OCI-LY1 (cell line): ENCODE measurements around the gene PRRG2.
"Not testable (repeated sequence)": the region's sequence is repeated elsewhere in the genome, so short reads cannot be mapped to it uniquely, and the experiment has no call there.

Source experiments
- H2AFZ ChIP-seq: fragments of 200-600 bp; sonication (generic), shearing (Covaris generic); 2 replicates; pipeline ENCODE4 v1.6.0; 2014; ENCODE audit warnings: antibody characterized with exemption, mild to moderate bottlenecking, low read length
- H3F3A ChIP-seq: fragments of 200-600 bp; sonication (generic), shearing (Covaris generic); 2 replicates; pipeline ENCODE4 v1.6.0; 2014; ENCODE audit warnings: mild to moderate bottlenecking, antibody characterized with exemption, low read length, moderate library complexity; ENCODE audit not compliant: insufficient read depth
- H3K27ac ChIP-seq: fragments of 200-600 bp; sonication (generic); 2 replicates; pipeline ENCODE4 v1.5.1; 2014; ENCODE audit warnings: low read length, mixed run types, mild to moderate bottlenecking, low read depth; ENCODE audit not compliant: poor library complexity, severe bottlenecking
- H3K27me3 ChIP-seq: fragments of 200-600 bp; sonication (generic); 2 replicates; pipeline ENCODE4 v1.6.0; 2014; ENCODE audit warnings: antibody characterized with exemption, mild to moderate bottlenecking, low read length, moderate library complexity; ENCODE audit not compliant: insufficient read depth
- H3K36me3 ChIP-seq: fragments of 200-600 bp; sonication (generic); 2 replicates; pipeline ENCODE4 v1.6.1; 2014; ENCODE audit warnings: mild to moderate bottlenecking, antibody characterized with exemption, low read length, moderate library complexity, mixed read lengths; ENCODE audit not compliant: insufficient read depth
- H3K4me1 ChIP-seq: fragments of 200-600 bp; sonication (generic); 2 replicates; pipeline ENCODE4 v1.5.1; 2014; ENCODE audit warnings: mild to moderate bottlenecking, low read length, moderate library complexity; ENCODE audit not compliant: insufficient read depth, severe bottlenecking
- H3K4me2 ChIP-seq: fragments of 200-600 bp; sonication (generic), shearing (Covaris generic); 2 replicates; pipeline ENCODE4 v1.6.1; 2014; ENCODE audit warnings: low read length
- H3K4me3 ChIP-seq: fragments of 200-600 bp; sonication (generic); 2 replicates; pipeline ENCODE4 v1.5.1; 2014; ENCODE audit warnings: low read length, low read depth, mild to moderate bottlenecking, mixed read lengths; ENCODE audit not compliant: poor library complexity, severe bottlenecking
- H3K79me2 ChIP-seq: fragments of 200-600 bp; shearing (Covaris generic); 2 replicates; pipeline ENCODE4 v1.6.1; 2016; ENCODE audit warnings: mixed run types, low read length, mixed read lengths; ENCODE audit not compliant: insufficient read depth
- H3K9ac ChIP-seq: fragments of 200-600 bp; sonication (generic), shearing (Covaris generic); 2 replicates; pipeline ENCODE4 v1.6.1; 2014; ENCODE audit warnings: mild to moderate bottlenecking, low read length, mixed read lengths
- H3K9me2 ChIP-seq: fragments of 200-600 bp; sonication (generic), shearing (Covaris generic); 2 replicates; pipeline ENCODE4 v1.6.1; 2014; ENCODE audit warnings: low read depth, mild to moderate bottlenecking, low read length, mixed read lengths
- H3K9me3 ChIP-seq: fragments of 200-600 bp; shearing (Covaris generic); 2 replicates; pipeline ENCODE4 v1.6.1; 2014; ENCODE audit warnings: low read length, mixed read lengths
- H4K20me1 ChIP-seq: fragments of 200-600 bp; sonication (generic), shearing (Covaris generic); 2 replicates; pipeline ENCODE4 v1.6.0; 2016; ENCODE audit warnings: mild to moderate bottlenecking, low read length; ENCODE audit not compliant: insufficient read depth
- EZH2 ChIP-seq: fragments of 200-600 bp; sonication (generic), shearing (Covaris generic); IDR thresholded peaks from 2 replicates; pipeline ENCODE4 v1.8.0; 2017; ENCODE audit warnings: borderline replicate concordance, mixed run types, mild to moderate bottlenecking, antibody characterized with exemption, low read length, moderate library complexity, mixed read lengths
- TF ChIP-seq, protein P1 (sequence below): fragments of 200-600 bp; sonication (generic), shearing (Covaris generic); IDR thresholded peaks from 2 replicates; pipeline ENCODE4 v1.5.1; 2017; ENCODE audit warnings: mild to moderate bottlenecking, antibody characterized with exemption, low read length, moderate library complexity, mixed read lengths

PRRG2 gene

DNA sequence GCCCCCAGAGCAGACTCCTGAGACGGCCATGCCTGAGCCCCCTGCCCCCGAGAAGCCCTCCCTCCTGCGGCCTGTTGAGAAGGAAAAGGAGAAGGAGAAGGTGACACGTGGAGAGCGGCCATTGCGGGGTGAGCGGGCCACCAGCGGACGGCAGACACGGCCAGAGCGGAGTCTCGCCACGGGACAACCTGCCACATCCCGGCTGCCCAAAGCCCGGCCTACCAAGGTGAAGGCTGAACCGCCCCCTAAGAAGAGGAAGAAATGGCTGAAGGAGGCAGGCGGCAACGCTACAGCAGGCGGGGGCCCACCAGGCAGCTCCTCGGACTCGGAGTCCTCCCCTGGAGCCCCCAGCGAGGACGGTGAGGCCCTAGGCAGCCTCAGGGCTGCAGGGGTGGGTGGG lies 34.7 kb downstream of the PRRG2 start:
- H3K9me3 ChIP-seq, result no peaks in the 10 kb centered on the region
- H3K9ac ChIP-seq, result no peak overlapping the region
- H3K4me2 ChIP-seq, result no peak overlapping the region
- no peaks in the 10 kb centered on the region for H3K27me3 ChIP-seq
- H3K79me2 ChIP-seq, result no peaks in the 10 kb centered on the region
- H4K20me1 ChIP-seq, result no peaks in the 10 kb centered on the region
- H3F3A ChIP-seq, result no peaks in the 10 kb centered on the region
- H2AFZ ChIP-seq, result no peak overlapping the region
- no peak overlapping the region for H3K4me3 ChIP-seq
- H3K27ac ChIP-seq, result no peak overlapping the region
- TF ChIP-seq EZH2, result no peak
- TF ChIP-seq, protein P1, sequence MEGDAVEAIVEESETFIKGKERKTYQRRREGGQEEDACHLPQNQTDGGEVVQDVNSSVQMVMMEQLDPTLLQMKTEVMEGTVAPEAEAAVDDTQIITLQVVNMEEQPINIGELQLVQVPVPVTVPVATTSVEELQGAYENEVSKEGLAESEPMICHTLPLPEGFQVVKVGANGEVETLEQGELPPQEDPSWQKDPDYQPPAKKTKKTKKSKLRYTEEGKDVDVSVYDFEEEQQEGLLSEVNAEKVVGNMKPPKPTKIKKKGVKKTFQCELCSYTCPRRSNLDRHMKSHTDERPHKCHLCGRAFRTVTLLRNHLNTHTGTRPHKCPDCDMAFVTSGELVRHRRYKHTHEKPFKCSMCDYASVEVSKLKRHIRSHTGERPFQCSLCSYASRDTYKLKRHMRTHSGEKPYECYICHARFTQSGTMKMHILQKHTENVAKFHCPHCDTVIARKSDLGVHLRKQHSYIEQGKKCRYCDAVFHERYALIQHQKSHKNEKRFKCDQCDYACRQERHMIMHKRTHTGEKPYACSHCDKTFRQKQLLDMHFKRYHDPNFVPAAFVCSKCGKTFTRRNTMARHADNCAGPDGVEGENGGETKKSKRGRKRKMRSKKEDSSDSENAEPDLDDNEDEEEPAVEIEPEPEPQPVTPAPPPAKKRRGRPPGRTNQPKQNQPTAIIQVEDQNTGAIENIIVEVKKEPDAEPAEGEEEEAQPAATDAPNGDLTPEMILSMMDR, result no peak
- no peaks in the 10 kb centered on the region for H3K9me2 ChIP-seq
- H3K4me1 ChIP-seq, result no peaks in the 10 kb centered on the region
- peaks cover 61% of the 10 kb centered on the region for H3K36me3 ChIP-seq

DNA sequence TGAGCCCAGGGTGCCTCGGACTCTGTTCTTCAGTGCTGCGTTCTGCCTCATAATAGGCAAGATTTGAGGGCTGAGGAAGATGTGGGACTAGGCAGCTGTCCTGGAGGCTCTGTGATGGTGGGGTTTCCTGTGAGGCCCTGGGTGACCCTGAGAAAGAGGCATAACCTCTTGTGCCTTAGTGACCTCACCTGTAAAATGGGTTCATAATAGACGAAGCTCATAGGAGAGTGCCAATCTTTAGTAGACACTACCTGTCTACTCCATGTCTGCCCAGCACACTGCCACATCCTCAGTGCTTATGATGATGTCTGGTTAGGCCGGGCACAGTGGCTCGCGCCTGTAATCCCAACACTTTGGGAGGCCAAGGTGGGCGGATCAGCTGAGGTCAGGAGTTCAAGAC lies 35.4 kb downstream of the PRRG2 start:
- Histone ChIP-seq H2AFZ (no peak overlapping the region), H3K4me1 (no peaks in the 10 kb centered on the region), H3F3A (no peaks in the 10 kb centered on the region), H3K9ac (no peak overlapping the region), H3K4me3 (no peak overlapping the region), H3K36me3 (peaks cover 61% of the 10 kb centered on the region), H3K9me3 (no peaks in the 10 kb centered on the region), H3K27ac (no peak overlapping the region), H3K79me2 (no peaks in the 10 kb centered on the region), H3K9me2 (no peaks in the 10 kb centered on the region), H4K20me1 (no peaks in the 10 kb centered on the region), H3K27me3 (no peaks in the 10 kb centered on the region), H3K4me2 (no peak overlapping the region)
- no peak for TF ChIP-seq EZH2
- TF ChIP-seq, protein P1, result no peak

DNA sequence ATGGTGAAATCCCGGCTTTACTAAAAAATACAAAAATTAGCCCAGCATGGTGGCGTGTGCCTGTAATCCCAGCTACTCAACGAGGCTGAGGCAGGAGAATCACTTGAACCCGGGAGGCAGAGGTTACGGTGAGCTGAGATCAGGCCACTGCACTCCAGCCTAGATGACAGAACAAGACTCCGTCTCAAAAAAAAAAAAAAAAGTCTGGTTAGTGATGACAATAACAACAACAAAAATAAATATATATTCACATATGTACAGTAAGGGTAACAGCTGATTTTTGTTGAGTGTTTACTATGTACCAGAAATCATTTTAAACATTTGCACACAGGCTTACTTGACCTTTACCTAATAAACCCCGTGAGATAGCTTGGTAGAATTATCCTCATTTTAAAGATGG lies 35.8 kb downstream of the PRRG2 start:
- no peak overlapping the region for H3K9ac ChIP-seq
- no peaks in the 10 kb centered on the region for H3K27me3 ChIP-seq
- no peaks in the 10 kb centered on the region for H3K9me3 ChIP-seq
- no peaks in the 10 kb centered on the region for H4K20me1 ChIP-seq
- peaks cover 65% of the 10 kb centered on the region for H3K36me3 ChIP-seq
- H3K4me3 ChIP-seq, result no peak overlapping the region
- H3K4me2 ChIP-seq, result no peak overlapping the region
- H2AFZ ChIP-seq, result no peak overlapping the region
- no peaks in the 10 kb centered on the region for H3K9me2 ChIP-seq
- H3K4me1 ChIP-seq, result no peaks in the 10 kb centered on the region
- TF ChIP-seq, protein P1, result no peak
- TF ChIP-seq EZH2, result no peak
- H3F3A ChIP-seq, result no peaks in the 10 kb centered on the region
- H3K27ac ChIP-seq, result no peak overlapping the region
- H3K79me2 ChIP-seq, result no peaks in the 10 kb centered on the region

DNA sequence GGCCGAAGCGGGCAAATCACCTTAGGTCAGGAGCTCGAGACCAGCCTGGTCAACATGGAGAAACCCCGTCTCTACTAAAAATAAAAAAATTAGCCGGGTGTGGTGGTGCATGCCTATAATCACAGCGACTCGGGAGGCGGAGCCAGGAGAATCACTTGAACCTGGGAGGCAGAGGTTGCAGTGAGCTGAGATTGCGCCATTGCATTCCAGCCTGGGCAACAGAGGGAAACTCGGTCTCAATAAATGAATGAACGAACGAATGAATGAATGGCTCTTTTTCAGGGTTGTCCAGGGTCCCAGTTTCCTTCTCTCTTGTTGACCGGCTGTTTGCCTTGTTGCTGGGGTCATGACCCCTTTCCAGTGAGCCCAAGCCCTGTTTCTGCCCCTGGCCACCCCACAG lies 36.7 kb downstream of the PRRG2 start:
- not testable (repeated sequence) for H3K4me2 ChIP-seq, H3K27ac ChIP-seq, H3K4me1 ChIP-seq, H4K20me1 ChIP-seq, H2AFZ ChIP-seq, H3K9me3 ChIP-seq, H3K4me3 ChIP-seq, H3F3A ChIP-seq, H3K9ac ChIP-seq, H3K9me2 ChIP-seq, H3K79me2 ChIP-seq, H3K27me3 ChIP-seq
- H3K36me3 ChIP-seq, result peaks cover 69% of the 10 kb centered on the region
